HepG2 (cell line): ENCODE data around the gene TMC2. TPM values are rescaled to one million over a fixed set of nuclear protein-coding genes. Genes with fewer than 3 reads are reported as not detected.

ENCODE experiments used
- ATF4 ChIP-seq, 2 experiments: fragments of 450-650 bp in 1 of 2; sonication (generic) in 1 of 2; formaldehyde crosslinking; IDR thresholded peaks; 2 replicates each; pipeline versions ENCODE4 v1.5.0 to v1.8.0; 2020 to 2022; ENCODE audit warnings: mild to moderate bottlenecking in 1 of 2, missing genetic modification reagents in 1 of 2
- CC2D1A ChIP-seq: sonication (generic); formaldehyde crosslinking; IDR thresholded peaks from 2 replicates; pipeline ENCODE4 v1.8.1; 2023; ENCODE audit warnings: mild to moderate bottlenecking, missing genetic modification reagents
- GRHL1 ChIP-seq: sonication (generic); formaldehyde crosslinking; conservative IDR thresholded peaks from 2 replicates; pipeline ENCODE4 v1.8.0; 2022; ENCODE audit warnings: missing genetic modification reagents
- MTF2 ChIP-seq: sonication (generic); formaldehyde crosslinking; IDR thresholded peaks from 2 replicates; pipeline ENCODE4 v1.5.0; 2020; ENCODE audit warnings: missing genetic modification reagents, borderline replicate concordance
- THAP7 ChIP-seq: sonication (generic); formaldehyde crosslinking; IDR thresholded peaks from 2 replicates; pipeline ENCODE4 v1.8.1; 2023; ENCODE audit warnings: mild to moderate bottlenecking, missing genetic modification reagents
- ZNF224 ChIP-seq: sonication (generic); formaldehyde crosslinking; IDR thresholded peaks from 2 replicates; pipeline ENCODE4 v1.5.0; 2020; ENCODE audit warnings: mild to moderate bottlenecking, missing genetic modification reagents
- ZNF317 ChIP-seq: sonication (generic); formaldehyde crosslinking; IDR thresholded peaks from 2 replicates; pipeline ENCODE4 v1.5.0; 2020; ENCODE audit warnings: mild to moderate bottlenecking, missing genetic modification reagents
- ZNF431 ChIP-seq: sonication (generic); formaldehyde crosslinking; IDR thresholded peaks from 2 replicates; pipeline ENCODE4 v1.9.0; 2022; ENCODE audit warnings: missing genetic modification reagents, low read depth, mild to moderate bottlenecking, borderline replicate concordance
- ZNF616 ChIP-seq: sonication (generic); formaldehyde crosslinking; IDR thresholded peaks from 2 replicates; pipeline ENCODE4 v1.5.0; 2020; ENCODE audit warnings: low read depth, mild to moderate bottlenecking, missing genetic modification reagents
- polyA plus RNA-seq, 8 experiments: library from polyadenylated mRNA; depleted of rRNA in 3 of 8; stranded (reverse) in 7 of 8; unstranded in 1 of 8; fragments of >200 nt; fragmentation: Illumina TruSeq in 4 of 8; extraction: Trizol in 4 of 8; gene quantifications; 2 replicates each; pipeline versions ENCODE4 v1.2.1 to v1.2.3, GENCODE V29; 2011 to 2016; ENCODE audit warnings: low read depth in 4 of 8, missing spikeins in 1 of 8, mixed read lengths in 1 of 8; ENCODE audit not compliant: insufficient read depth in 1 of 8
- total RNA-seq, 5 experiments: library from RNA; depleted of rRNA; stranded (reverse); fragments of >200 nt; fragmentation: Illumina TruSeq; extraction: Trizol; gene quantifications; 2 replicates each; pipeline ENCODE4 v1.2.3, GENCODE V29; 2016; ENCODE audit warnings: low read depth in 1 of 5
- TF ChIP-seq, protein P1 (sequence below), 2 experiments: fragments of 450-650 bp in 1 of 2; sonication (generic) in 1 of 2; formaldehyde crosslinking in 1 of 2; IDR thresholded peaks; 2 replicates each; pipeline versions ENCODE4 v1.6.1 to v1.8.0; 2016 to 2022; ENCODE audit warnings: antibody characterized with exemption in 1 of 2, mild to moderate bottlenecking in 1 of 2, missing genetic modification reagents in 1 of 2
- TF ChIP-seq, protein P2 (sequence below): sonication (generic); formaldehyde crosslinking; IDR thresholded peaks from 2 replicates; pipeline ENCODE4 v1.9.0; 2021; ENCODE audit warnings: missing genetic modification reagents, borderline replicate concordance

Gene TMC2
- total and polyA plus RNA-seq, 2 of the 13 experiments (the other 11 are each of a cell fraction or from before 2014, with no cell fraction given), result not detected

GRCh38 chr20:2523919-2524708 is 12.3 kb upstream of the TMC2 start (continued):
- no peak for TF ChIP-seq GRHL1 (CRISPR knock-in tag)
- TF ChIP-seq ZNF431 (CRISPR knock-in tag), result 0 out of 2 replicates have a peak, but pooled peaks have one; percentile 14
- no peak for TF ChIP-seq MTF2 (CRISPR knock-in tag)
- TF ChIP-seq, protein P1, sequence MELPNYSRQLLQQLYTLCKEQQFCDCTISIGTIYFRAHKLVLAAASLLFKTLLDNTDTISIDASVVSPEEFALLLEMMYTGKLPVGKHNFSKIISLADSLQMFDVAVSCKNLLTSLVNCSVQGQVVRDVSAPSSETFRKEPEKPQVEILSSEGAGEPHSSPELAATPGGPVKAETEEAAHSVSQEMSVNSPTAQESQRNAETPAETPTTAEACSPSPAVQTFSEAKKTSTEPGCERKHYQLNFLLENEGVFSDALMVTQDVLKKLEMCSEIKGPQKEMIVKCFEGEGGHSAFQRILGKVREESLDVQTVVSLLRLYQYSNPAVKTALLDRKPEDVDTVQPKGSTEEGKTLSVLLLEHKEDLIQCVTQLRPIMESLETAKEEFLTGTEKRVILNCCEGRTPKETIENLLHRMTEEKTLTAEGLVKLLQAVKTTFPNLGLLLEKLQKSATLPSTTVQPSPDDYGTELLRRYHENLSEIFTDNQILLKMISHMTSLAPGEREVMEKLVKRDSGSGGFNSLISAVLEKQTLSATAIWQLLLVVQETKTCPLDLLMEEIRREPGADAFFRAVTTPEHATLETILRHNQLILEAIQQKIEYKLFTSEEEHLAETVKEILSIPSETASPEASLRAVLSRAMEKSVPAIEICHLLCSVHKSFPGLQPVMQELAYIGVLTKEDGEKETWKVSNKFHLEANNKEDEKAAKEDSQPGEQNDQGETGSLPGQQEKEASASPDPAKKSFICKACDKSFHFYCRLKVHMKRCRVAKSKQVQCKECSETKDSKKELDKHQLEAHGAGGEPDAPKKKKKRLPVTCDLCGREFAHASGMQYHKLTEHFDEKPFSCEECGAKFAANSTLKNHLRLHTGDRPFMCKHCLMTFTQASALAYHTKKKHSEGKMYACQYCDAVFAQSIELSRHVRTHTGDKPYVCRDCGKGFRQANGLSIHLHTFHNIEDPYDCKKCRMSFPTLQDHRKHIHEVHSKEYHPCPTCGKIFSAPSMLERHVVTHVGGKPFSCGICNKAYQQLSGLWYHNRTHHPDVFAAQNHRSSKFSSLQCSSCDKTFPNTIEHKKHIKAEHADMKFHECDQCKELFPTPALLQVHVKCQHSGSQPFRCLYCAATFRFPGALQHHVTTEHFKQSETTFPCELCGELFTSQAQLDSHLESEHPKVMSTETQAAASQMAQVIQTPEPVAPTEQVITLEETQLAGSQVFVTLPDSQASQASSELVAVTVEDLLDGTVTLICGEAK (IDR thresholded peaks at IDR 0.05), result no peak
- TF ChIP-seq, protein P1 (CRISPR knock-in tag; IDR thresholded peaks at IDR 0.05), result no peak; the same call in 1 of the 2 replicates
- TF ChIP-seq ZNF317 (CRISPR knock-in tag), result peak; percentile 52; the same call in 1 of the 2 replicates
- no peak for TF ChIP-seq THAP7 (CRISPR knock-in tag)
- no peak for TF ChIP-seq ATF4 (CRISPR knock-in tag; IDR thresholded peaks at IDR 0.05)
- TF ChIP-seq, protein P2, sequence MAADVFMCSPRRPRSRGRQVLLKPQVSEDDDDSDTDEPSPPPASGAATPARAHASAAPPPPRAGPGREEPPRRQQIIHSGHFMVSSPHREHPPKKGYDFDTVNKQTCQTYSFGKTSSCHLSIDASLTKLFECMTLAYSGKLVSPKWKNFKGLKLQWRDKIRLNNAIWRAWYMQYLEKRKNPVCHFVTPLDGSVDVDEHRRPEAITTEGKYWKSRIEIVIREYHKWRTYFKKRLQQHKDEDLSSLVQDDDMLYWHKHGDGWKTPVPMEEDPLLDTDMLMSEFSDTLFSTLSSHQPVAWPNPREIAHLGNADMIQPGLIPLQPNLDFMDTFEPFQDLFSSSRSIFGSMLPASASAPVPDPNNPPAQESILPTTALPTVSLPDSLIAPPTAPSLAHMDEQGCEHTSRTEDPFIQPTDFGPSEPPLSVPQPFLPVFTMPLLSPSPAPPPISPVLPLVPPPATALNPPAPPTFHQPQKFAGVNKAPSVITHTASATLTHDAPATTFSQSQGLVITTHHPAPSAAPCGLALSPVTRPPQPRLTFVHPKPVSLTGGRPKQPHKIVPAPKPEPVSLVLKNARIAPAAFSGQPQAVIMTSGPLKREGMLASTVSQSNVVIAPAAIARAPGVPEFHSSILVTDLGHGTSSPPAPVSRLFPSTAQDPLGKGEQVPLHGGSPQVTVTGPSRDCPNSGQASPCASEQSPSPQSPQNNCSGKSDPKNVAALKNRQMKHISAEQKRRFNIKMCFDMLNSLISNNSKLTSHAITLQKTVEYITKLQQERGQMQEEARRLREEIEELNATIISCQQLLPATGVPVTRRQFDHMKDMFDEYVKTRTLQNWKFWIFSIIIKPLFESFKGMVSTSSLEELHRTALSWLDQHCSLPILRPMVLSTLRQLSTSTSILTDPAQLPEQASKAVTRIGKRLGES (CRISPR knock-in tag), result no peak
- no peak for TF ChIP-seq CC2D1A
- no peak for TF ChIP-seq ZNF616 (CRISPR knock-in tag)
- TF ChIP-seq ZNF224 (CRISPR knock-in tag), result no peak
